NCI-H128 (cell line): ENCODE data around the gene KIAA1217.

Experiments
- DNase-seq: peaks from one replicate; lab custom pipeline; 2025; ENCODE audit not compliant: unreplicated experiment; lab: John Stamatoyannopoulos, UW

KIAA1217 gene

DNA sequence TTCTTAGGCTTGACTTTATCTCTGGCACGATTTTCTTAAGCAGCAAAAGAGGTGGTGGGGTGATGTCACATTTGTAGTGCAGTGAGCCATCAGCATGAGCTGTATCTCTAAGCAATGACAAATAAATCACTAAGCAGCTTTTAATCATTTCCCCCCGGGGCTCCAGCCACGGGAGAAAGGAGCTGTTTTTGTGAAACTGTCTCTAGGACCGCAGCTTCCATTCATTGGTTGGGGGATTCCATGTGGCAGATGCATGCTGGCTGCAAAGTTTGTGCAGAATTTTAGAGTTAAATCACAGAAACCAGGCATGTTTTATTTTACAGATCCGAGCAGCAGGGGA, 464 bp downstream of the KIAA1217 start:
- no peak for DNase-seq

DNA sequence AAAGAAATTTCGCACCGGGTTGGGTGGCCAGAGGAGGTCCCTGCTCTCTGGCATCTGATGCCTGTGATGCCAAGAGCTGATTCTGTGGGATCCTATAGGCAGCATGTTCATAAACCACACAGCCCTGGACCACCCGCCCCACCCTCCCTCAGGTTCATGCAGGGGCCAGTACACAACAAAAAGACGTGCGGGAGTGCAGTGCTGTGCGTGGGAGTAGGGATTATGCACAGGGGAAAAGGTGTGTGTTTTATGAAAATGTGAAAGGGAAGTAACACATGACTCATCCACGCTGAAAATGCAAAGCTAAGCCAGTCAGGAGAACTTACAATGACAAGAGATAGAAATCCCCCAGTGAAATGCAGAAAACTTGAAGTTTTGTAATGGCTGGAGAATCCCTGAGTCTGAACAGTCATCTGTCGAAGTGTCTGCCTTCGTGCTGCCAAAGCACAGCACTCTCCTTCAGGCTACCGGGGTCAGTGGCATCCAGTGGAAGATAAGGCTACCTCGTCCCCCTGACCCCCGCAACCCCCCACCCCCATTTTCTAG, 1.1 kb downstream of the KIAA1217 start:
- no peak for DNase-seq

DNA sequence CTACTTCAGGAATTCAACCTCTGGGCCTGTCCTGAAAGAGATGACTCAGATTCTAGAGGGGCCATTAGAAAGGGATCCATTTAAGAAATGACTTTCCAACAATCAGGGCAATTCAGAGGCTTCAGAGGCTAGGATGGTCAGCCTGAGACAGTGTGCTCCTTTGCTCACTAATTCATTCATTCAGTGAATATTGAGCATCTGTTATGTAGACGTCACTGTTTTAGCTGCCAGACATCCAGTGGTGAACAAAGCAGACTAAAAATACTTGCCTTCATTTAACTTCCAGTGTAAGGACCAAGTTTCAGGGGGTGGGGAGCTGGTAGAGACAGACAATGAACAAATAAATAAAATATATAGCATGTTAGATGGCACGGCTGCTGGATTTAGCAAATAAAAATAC, 1.6 kb downstream of the KIAA1217 start:
- no peak for DNase-seq

DNA sequence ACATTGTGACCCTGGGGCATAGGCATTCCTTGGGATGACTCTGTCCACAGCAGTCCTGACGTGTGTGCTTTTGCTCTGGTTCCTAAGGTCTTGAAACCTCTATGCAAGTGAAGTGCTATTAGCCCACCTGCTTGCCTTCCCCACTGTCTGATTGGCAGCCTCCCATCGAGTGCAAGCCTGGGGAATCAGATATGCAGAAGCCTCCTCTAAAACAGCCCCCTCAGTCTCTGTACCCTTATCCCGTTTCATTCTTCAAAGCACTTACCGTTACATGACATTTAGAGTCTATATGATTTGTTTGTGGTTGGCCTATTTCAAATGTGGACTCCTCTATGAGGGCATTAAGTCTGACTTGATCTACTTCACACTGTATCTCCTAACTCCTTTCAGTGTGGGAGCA, 4.3 kb downstream of the KIAA1217 start:
- no peak for DNase-seq

DNA sequence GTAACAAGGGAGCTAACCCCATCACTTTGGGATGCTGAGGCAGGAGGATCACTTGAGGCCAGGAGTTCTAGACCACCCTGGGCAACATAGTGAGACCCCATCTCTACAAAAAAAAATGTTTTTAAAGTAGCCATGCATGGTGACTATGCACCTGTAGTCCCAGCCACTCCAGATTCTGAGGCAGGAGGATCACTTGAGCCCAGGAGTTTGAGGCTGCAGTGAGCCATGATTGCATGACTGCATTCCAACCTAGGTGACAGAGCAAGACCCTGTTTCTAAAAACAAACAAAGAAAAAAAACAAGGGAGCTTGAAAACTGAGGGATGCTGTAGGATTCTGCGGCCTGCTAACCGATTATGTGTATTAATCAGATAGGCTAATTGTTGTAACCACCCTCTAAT, 4.9 kb downstream of the KIAA1217 start:
- no peak for DNase-seq

DNA sequence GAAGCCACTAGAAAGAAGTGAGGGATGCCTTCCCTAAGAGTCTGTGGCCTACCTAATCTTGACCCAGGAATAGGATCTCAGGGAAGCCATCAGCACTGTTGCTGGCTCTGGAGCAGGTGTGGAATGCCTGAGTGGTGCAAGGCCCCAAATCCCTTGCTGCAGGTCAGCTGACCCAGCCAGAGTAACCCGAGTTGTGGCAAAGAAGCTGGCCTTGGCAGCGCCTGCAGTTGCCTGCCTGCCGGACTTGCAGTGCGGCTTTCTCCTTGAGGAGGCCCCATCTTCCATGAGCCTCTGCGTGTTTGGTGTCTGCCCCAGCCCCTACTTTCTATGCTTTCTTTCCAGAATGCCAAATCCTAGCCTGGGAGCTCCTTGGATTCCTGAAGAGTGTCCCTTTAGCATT, 5.8 kb downstream of the KIAA1217 start:
- no peak for DNase-seq

DNA sequence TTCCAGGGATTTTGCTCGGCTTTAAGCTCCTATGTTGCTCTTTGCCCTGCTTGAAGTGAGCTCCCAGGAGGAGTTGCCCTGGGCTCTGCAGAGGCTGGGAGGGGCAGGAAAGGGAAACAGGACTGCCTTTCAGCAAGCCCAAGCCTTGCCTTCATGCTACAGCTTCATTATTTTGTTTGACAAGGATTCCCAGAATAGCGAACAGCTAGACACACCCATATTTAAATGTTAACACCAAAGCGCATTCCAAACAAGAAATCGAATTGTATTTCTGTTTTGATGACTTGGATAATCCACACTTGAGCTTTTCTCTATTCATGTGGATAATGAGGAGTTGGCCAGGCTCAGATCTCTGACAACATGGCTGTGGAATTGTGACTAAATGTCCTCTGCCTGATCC, 6.3 kb downstream of the KIAA1217 start:
- DNase-seq = no peak

DNA sequence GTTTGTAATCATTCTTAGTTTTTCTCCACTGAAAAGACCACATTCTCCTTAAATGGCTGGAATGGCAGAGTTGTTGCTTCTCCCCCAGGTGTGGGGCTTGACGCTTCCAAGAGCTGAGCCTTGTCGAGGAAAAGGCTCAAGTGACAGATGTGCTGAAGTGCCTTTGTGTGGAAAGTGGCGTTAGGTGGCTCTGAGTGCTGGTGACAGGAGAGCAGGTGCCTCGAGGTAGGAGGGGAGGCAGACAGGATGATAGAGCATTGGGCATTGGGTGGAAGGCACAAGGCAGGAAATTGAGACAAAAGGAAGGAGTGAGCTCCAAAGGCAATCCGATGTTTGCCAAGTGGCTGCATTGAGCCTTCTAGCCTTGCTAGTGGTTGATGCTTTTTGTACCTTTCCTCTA, 6.7 kb downstream of the KIAA1217 start:
- no peak for DNase-seq

DNA sequence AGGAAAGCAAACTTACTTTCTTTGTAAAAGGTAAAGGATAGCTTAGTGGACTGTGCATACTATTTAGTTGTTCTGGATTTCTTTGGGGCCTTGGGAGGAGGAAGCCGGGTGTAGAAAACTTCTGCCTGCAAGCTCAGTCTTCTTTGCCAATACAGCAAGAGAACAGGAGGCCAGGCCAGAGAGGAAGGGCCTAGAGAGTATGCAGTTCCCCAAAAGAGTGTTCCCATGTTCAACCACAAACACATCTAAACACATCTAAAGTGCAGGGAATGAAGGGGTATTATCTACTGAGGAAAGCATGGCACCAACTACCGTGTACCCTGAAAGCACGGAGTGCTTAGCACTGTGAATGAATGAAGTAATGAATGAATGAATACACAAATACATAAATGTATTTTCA, 11.0 kb downstream of the KIAA1217 start:
- DNase-seq = no peak

DNA sequence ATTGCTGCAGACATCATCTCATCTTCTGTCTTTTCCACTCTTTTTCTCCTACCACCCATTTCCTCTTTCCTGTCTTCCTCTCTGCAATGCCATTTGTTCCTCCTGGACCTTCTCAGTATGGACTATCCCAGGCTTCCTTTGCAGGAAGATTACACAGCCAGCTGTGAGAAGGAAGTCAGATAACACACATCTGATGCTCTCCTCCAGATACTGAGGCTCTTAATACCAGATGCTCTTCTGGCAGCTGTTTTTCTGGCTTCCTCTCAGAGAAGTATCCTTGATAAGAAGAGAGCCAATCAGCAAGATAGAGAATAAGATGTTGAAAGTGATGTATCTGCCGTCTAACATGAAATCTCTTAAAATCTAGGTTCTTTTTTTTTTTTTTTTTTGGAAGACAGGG, 14.4 kb downstream of the KIAA1217 start:
- no peak for DNase-seq

DNA sequence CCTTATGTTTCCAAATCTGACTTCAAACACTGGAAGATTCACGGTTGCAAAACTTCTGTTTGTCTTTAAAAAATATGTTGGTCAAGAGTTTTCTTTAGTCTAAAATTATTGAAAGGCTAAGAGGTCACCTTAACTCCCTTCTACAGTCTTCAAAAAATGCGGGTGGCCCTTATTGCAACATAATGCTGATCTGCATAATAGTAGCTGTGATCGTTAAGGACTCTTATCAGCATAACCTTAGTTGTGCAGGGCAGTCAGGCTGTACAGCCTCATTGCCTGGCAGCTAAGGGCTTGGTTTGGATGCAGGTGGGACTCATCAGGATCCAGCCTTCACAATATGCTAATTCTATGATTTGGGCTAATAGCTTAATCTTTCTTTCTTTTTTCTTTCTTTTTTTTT, 15.0 kb downstream of the KIAA1217 start:
- DNase-seq = no peak

DNA sequence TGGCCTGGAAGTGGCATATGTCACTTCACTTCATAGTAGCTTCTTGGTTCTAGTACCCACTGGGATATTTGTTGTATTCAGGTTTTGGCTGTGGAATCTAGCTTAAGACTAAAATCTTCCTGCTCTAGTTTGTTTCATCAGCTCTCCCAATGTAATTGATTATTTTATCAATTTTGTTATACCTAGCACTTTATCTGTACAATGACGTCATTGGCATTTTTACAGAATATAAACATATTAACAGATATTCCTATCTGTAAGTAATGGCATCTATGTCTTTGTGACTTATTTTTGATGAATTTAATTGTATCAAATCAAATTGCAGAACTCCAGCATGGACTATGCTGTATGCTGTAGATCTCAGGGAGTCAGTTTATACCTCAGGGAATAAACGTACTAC, 19.7 kb downstream of the KIAA1217 start:
- no peak for DNase-seq

DNA sequence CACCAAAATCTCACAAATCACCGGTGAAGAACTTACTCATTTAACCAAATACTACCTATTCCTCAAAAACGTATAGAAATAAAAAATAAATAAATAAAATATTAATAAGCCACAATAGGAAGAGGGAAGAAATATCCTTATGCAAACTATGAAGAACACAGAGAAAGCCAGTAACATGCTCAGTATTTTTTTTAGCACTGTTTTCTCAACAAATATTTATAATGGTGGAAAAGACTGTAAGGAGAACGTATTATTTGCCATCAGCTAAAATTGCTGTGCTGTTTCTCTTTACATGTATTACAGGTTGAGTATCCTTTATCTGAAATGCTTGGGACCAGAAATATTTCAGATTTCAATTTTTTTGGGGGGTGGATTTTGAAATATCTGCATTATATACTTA, 21.0 kb downstream of the KIAA1217 start:
- DNase-seq = no peak

DNA sequence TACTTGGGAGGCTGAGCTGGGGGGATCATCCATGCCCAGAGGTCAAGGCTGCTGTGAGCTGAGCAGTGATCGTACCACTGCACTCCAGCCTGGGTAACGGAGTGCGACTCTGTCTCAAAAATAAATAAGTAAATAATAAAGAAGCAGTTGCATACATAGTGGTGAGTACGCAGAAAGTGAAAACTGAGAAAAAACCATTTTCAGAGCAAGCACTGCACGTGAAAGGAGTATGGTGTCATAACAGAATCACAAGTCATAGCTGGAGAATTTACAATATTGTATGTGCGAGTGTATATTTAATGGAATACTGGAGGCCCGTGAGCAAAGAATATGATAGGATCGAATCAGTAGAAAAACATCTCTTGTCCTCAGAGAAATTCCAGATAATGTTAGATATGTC, 22.3 kb downstream of the KIAA1217 start:
- no peak for DNase-seq

DNA sequence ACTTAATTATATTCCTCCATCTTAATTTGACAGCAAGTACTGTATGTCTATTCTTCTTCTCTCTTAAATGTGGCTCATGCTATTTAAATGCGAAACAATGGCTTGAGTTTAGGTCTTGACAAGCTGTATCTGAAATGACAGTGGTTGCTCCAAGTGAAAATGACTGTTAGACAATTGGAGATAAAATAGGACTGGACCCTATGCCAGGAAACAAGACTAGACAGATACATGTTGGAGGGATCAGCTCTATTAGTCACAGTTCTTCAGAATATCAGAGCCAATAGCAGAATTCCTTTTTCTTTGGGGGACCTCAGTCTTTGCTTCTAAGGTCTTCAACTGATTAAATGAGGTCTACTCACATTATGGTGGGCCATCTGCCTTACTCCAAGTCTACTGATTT, 25.8 kb downstream of the KIAA1217 start:
- no peak for DNase-seq

DNA sequence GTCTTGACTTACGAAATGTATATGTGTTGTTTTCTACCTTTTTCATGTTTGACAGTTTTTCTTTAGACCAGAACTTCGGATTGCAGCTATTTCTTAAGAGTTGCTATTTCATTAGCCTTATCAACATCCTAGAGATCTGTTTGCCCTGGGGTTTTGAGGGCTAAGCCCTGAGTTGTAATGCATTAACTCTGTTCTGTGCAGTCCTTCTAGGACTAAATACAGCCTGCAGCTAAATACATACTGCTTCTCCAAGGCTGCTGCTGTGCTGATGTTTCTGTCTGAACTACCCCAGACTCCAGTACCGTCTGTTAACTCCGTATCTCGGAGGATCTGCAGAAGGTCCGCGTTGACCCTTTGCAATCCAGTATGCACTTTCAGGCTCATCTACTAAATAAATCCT, 26.5 kb downstream of the KIAA1217 start:
- DNase-seq = no peak

DNA sequence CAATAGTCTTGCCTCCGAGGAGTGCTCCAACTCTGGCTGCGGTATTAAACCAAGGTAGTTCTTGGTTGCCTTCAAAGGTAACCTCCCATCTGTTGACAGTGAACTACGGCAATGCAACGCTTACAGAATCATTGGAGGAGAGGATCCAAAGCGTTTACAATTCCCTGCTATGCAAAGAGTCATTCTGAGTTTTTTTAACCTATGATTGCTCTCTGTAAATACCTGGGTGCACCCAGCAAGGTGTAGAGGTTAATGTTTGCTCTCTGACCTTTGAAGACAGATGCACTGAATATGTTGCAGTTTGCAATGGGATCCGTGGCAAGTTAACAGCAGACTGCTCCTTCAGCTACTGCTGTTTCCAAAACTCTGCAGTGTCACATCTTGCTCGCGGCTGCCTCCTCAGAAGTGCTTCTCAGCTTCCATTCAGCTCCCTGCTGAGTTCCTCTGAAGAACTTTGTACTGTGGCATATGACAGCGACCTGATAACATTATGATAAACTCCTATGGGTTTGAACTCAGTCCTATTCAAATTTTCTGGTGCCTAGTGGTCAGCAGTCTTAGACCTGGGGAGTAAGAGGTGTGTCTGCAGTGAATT, 29.0 kb downstream of the KIAA1217 start:
- no peak for DNase-seq

DNA sequence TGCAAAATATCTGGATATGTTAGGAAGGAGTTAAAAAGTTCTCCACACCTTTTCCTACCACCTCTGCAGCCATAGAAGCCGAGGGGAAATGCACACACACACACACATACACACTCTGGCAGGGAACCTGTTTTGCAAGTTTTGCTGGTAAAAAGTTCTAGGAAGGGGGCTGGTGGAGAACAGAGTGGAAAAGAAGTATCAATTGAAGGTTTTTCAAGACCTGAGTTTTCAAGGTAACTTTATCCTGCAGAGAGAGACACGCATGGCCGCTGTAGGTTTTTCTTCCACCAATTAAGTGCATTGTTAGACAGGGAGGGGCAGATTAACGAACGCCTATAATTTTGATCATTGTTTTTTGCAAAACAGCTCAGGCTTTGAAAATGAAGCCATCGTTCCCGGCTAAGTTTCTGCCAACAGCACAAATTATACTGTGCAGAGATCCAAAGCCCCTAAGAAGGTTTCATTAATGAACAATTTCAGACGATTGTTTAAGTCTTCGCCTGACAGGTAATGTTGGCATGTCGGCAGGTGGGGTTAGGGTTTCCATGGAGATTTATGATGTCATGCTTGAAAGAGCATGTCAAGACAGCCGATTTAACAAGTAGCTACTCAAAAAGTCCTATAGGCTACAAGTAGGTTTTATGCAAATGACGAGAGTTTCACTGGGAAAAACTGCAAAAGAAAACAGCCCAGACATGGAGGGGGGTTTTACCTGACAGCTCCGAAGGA, 29.7 kb downstream of the KIAA1217 start:
- no peak for DNase-seq

DNA sequence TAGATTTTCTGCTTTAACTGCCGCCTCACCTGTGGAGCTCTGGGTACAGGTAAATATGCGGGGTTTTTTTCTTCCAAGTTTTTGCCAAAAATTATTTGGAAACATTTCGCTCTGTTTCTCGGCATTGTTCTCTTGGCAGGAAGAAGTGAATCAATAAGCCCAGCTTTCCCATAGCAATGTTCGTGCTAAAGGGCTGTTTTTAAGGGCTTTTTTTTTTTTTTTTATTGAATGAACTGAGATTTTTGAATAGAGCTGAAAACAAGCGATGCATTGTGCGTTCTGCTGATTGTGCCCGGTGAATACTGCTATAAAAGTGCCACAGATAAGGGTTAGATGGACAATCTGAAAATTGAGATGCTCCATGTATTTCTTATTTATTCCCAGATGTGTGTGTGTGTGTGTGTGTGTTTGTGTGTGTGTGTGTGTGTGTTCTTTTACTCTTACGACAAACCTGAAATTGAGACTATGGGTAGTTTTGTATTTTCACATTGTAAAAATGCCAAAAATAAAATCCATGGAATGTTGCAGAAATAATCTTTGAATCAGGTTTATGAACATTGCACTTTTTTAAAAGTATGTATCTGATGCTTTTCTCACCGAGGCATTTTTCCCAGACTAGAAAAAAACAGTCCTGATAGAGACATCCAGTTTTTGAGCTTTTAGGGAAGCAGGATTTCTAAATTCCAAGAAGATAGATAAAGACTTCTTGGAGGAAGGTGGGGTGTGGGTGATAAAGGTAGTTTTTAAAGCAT, 30.5 kb downstream of the KIAA1217 start:
- no peak for DNase-seq

DNA sequence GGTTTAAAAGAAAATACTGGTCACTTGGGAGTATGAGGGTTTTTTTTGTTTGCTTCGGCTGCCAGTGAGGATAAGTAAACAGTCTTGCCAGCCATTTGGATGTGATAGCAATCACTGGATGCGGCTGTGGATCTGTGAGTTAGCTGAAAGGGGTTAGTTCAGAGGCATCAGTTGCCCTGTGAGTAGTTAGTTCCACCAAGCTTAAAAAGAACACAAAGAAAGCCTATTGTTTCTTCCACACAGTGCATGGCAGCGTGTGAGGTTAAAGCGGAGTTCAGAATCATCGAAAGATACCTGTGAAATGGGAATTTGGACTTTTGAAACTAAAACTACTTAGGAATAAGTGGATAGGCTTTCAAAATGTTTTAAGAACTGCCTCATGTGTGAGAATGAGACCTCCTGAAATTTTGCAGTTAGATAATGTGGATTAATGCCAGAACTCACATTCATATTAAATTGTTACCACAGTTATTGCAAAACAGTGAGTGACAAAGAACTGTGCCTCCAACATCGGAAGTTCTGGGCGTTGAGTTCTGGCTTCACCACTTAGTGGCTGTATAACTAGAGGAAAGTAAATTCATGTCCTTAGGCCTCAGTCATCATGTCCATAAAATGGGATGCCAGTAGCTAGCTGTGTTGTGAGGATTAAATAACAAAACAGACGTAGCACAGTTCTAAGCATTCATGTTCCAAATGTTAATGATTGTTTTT, 31.3 kb downstream of the KIAA1217 start:
- no peak for DNase-seq

DNA sequence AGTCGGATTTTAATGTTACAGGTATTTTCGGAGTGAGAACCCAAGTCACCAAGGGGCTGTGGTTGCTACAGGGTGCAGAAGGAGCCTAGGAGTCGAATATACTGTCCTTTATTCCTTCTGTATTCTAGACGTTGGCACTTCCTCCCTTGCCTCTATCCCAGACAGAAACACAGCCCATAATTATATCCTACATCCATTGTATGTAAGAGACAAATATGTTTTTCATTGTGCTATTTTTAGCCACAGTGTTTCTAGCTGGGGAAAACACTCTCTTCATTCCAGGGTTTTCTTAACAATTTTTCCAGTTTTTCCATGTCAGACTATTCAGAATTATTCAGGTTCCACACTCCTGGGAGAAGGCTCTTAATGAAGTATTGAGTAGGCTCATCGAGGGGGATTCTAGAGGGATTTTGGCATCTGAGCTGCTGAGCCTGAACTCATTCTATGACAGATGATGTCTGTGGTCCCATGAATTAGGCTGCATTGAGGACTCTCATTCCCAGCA, 32.6 kb downstream of the KIAA1217 start:
- DNase-seq = no peak
